NCI-H2196 treated with DMSO at 0.1 percent for 48 hours (cell line): Measurements from ENCODE around the gene CALHM2.

Experiments
- DNase-seq: peaks from one replicate; lab custom pipeline; 2025; ENCODE audit not compliant: unreplicated experiment; lab: John Stamatoyannopoulos, UW

Gene CALHM2

DNA sequence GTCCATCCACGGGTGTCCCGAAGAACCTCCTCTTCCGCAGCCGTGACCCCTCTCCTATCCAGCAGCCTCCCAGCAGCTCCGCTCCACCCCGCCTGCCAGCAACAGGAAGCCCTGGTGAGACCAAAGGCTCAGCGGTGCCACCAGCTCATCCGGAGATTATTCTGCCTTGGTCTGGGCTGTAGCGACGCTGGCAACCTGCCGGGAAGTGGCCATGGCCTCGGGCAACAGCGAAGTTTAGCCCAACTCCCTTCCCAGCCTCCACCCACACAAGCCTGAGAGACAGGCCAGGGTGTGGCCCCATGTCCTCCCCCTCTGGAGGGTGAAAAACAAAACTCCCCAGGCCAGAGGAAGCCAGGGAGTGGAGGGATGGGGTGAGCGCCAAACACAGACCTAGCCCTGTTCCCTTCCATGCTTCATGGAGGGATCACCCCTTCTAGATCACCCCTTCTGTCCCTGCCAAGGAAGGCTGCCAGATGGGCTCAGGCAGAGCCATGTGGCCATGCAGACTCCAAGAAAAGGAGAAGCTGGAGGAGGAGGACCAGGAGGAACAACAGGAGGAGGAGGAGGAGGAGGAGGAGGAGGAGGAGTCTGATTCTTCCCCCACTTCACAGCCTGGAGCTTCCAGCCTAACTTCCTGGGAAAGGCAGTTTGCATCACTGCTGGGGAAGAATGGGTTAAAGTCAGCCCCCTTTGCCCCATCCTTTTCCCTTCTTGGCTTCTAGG, 918 bp downstream of the CALHM2 start:
- DNase-seq = no peak

DNA sequence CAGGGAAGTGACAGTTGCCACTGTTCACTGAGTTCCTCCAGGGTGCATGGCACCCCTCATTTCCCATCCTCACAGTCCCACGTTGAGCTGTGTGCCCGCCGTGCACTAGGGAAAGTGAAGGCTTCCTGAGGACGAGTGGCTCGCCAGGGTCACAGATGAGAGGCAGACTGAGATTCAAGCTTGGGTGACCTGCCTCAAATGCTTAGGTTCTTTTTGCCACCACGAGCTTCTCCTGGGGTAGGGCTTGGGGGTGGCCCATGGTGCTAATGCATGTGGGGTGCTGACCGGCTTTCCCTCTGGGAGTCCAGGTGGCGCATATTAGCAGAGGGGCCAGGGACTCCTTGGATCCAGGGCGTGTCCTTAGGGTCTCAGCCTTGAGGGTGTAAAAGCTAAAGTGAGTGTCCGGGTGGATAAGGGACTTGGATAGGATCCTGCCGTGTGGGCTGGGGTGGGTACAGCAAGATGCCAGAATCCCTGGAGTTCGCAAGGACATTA, 1.9 kb downstream of the CALHM2 start:
- no peak for DNase-seq

DNA sequence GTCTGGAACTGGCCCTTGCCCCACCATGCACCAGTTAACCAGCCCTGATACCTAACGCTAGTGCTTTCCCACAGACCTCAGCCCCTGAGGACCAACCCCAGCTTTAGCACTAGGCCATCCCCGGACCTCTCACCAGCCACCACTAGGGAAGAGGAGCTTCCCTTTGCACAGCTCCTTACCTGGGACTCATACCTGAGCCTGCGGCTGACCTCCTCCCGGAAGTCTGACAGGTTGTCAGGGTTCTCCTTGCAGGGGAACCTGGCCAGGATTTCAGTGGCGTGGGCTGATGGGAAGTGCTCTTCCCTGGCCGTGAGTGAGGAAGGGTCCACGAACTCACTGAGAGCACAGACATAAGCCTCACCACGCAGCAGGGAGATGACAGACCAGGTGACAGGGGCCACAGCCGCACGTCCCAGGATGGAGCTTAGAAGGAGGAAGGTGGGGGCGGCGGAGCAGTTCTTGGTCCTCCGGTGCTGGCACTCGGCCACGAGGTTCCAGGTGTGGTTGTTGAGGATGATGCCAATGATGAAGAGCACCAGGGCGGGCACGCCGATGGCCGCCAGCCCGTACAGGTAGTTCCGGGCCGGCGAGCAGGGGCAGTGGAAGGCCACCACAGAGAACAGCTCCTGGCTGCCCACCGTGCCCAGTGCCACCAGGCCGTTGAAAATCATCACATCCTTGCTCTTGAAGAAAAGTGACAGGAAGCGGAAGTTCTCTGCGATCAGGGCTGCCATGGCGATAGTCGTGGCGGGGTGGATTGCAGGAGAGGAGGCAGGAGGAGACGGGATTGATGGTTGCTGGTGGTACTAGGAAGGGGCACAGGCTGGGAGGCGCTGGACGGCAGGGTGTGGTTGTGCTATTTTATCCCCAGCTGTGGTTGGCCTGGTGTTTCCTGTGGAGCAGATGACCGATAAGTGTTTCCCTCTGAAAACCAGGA, 2.7 kb downstream of the CALHM2 start:
- DNase-seq = no peak

DNA sequence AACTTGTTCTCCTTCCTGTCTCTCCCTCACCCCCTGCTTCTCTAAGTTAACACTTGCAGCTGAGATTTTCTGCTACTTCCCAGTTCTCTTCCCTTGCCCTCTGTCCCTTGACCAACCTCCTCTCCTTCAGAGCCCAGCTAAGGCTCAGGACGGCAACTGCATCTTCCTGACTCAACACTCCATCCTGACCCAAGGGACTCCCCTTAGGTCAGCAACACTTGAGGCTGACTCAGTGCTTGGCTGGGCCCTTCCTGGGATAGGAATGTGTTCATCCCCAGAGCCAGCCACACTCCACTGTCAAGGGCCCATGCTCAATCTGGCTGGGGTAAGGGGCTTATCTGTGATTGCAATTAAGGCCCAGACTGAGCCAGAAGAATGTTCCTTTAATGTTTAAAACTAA, 3.4 kb downstream of the CALHM2 start:
- no peak for DNase-seq

DNA sequence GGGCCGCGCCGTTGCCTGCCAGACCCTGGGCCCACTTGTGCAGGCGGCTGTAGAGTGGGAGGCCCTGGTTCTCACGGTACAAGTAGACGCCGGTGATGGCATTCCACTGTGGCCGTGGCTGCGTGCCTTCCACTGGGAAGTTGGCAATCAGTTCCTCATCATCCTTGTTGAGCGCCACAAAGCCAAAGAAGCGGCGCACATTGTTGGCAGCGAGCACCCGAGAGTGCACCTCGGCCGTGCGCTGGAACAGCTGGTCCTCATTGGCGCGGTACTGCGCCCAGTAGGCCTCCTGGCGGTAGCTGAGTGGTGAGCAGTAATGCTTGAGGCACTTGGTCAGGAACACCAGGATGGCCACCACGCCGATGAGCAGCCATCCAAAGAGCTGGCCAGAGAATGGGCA, 5.0 kb downstream of the CALHM2 start:
- no peak for DNase-seq

DNA sequence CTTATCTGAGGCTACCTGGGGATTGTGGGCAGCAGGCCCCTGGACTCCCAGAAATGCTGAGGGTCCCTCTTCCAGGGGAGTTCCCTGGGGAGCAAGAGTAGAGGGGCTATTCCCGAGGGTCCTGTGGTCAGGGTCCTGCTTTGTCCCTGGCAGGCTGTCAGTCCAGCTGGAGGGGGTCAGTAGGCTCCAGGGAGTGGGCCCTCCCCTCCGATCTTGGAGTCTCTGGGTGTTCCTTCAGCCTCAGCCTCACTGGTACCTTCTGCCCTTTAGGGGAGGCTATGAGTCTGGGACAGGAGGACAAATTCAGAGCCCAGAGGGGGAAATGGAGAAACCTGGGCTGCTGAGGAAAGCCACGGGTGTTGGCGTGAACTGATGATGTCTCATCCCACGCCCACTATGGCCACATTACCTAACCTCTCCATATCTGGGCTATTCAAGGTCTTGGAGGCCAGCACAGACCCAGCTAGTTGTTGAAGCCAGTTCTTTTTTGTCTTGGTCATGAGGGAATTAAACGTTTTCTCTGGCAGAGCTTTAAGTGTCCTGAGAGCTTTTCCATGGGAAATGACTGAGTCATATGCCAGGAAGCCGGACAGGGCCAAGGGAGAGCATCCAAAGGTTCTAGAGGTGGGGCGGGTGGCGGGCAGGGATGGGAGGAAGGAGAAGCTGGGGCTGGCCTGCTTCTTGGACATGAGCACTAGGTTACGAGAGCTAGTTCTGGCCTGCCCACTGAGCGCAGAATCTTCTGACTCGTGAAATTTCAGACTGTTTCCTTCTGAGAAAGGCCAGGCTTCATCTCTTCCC, 6.2 kb downstream of the CALHM2 start:
- no peak for DNase-seq

DNA sequence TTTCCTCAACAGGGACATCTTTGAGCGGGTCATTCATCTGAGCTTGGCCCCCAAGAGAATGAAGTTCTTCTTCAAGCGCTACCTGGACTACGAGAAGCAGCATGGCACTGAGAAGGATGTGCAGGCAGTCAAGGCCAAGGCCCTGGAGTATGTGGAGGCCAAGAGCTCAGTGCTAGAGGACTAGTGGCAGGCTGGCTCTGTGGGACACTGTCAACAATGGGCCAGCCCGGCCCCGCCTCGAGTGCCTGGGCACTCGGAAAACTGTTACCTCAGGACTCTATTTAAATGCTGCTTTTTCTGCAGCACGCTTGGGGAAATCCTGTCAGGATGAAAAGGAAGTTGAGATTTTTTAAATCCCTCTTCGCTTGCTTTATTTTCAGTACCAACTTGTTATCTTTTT, 6.8 kb downstream of the CALHM2 start:
- no peak for DNase-seq

DNA sequence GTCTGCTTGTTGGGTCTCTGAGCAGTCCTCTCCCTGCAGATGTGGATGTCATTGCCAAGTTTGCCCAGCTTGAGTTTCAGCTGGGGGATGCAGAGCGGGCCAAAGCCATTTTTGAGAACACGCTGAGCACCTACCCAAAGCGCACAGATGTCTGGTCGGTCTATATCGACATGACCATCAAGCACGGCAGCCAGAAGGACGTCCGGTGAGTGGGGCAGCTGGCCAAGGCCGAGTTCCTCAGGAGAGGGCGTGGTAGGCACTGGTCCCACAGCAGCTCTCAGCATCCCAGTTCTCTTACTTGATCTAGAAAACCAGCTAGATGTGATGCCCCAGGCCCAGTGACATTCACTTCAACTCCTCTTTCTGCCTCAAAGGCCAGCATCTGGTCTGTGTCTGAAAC, 7.7 kb downstream of the CALHM2 start:
- DNase-seq = no peak

DNA sequence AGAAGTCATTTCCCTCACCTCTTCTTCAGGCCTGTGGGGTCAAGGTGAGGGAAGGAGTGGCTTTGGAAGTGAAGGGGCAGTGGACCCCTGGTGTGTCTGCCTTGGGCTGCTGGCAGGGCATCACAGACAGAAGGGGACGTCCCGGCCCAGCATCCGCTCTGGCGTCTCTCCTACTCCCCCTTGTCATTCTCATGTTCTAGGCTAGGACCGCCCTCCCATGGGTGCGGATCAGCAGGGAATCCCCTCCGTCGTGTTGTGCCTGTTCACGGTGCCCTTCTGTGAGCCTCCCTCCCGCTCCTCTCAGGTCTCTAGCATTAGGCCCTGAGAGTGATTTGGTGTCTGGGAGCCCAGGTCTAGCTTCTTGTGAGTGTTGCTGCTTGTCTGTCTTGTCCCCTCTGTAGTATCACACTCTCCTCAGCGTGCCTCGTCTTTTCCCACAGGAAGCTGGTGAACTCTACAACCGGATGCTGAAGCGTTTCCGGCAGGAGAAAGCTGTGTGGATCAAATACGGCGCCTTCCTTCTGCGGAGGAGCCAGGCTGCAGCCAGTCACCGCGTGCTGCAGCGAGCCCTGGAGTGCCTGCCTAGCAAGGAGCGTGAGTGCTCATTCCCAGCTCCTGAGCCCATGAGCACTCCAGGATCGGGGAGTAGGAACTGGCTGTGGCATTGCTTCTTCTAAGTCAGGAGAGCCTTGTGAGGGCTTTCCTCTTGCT, 8.5 kb downstream of the CALHM2 start:
- no peak for DNase-seq

DNA sequence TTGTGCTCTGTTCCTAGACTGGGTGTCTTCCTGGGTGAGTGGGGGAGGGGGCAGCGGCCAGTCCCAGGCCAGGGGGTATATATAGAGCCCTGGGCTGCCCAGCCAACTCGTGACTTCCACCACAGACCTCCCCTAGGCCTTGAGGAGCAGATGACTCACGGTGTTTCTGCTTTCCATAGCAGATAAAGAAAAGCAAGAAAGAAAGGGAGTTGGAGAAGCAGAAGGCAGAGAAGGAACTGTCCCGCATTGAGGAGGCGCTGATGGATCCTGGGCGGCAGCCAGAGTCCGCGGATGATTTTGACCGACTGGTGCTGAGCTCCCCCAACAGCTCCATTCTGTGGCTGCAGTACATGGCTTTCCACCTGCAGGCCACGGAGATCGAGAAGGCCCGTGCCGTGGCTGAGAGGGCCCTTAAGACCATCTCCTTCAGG, 10.1 kb downstream of the CALHM2 start:
- no peak for DNase-seq

DNA sequence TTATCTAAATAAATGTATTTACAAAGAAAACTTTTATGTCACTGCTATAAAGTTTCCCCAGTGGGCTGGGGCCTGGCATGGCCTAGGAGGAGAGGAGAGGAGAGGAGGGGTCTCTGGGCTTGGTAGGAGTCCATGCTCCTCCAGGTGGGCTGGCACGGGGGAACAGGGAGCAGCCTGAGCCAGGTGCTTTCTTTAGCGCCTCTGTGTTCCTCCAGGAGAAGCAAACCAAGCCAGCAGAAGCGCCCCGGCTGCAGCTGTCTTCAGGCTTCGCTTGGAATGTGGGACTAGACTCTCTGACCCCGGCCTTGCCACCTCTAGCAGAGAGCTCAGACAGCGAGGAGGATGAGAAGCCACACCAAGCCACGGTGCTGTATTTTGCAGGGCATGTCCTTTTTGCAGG, 10.6 kb downstream of the CALHM2 start:
- DNase-seq = no peak

DNA sequence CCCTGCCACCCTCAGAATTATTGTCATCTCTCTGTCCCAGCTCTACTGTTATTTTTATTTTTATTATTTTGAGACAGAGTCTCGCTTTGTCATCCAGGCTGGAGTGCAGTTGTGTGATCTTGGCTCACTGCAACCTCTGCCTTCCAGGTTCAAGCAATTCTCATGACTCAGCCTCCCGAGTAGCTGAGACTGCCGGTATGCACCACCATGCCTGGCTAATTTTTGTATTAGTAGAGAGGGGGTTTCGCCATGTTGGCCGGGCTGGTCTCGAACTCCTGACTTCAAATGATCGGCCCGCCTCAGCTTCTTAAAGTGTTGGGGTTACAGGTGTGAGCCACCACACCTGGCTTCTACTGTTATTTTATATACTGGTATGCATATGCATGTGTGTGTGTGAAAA, 11.0 kb downstream of the CALHM2 start:
- no peak for DNase-seq

DNA sequence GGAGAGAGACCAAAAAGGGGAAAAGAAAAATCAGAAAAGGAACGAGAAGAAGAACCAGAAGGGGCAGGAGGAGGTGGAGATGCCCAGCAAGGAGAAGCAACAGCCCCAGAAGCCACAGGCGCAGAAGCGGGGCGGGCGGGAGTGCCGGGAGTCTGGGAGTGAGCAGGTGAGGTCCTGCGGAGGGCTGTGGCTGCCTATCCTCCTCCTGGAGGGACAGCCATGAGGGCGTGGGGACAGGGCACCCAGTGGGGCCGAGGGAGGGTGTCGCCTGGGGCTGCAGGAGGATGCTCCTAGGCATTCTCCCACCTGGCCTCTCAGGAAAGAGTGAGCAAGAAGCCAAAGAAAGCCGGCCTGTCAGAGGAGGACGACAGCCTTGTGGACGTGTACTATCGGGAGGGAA, 11.8 kb downstream of the CALHM2 start:
- DNase-seq = no peak

DNA sequence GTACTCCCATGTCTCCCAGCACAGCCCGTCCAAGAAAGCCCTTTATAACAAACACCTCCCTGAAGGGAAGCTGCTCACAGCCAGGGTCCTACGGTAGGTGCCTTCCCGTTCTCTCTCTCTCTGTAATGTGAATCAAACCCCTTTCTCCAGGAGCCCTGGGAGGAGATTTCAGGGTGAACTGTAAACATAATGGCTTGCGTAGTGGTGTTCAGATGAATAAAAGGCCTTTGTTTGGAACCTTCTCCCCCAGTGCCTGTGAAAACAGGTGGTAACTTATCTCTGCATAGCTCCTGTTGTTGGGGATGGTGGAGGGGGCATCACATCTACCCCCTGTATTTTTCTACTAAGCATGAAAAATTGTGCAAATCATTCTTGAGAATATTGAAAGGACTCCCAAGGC, 12.4 kb downstream of the CALHM2 start:
- no peak for DNase-seq

DNA sequence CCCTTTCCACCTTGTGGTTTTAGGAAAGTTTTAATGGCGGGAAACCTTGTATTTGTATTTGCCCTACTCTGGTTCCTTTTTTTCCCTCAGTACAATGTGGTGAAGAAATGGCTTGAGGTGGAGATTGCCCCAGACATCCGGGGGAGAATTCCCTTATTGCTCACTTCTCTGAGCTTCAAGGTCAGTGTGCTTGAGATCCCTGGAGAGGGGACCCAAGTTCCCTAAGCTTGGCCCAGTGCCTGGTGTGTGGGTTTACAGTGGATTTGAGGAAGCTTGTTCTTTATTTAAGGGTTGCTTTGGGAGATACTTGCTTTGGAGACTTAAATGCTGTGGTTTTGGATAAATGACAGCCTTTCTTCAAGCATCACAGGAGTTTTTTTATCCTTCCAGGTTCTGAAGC, 18.3 kb downstream of the CALHM2 start:
- no peak for DNase-seq

DNA sequence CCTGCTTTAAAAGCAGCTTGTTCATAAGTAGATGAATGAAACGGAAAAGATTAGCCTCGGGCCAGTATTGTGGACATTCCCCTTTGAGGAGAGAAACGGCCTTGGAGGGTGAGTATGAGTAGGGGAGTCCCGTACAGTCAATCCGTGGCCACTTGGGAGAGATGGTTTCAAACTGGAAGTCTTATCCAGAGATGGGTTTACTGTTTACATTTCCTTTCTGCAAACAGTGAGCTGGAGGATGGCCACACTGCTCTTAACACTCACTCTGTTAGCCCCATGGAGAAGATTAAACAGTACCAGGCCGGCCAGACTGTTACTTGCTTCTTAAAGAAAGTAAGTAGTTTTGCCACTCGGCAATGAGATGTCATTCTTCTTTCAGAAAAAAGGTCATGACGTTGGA, 20.3 kb downstream of the CALHM2 start:
- no peak for DNase-seq

DNA sequence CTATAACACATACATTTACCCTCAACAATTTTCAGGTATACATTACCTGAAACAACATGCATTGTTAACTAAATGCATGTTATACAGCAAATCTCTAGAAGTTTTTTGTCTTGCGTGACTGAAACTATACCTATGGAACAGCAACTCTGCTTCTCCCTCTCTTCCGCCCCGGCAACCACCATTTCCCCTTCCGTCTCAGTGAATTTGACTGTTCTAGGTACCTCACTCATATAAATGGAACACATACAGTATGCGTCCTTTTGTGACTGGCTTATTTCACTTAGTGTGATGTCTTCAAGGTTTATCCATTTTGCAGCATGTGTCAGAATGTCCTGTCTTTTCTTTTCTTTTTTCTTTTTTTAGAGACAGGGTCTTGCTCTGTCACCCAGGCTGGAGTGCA, 22.5 kb downstream of the CALHM2 start:
- no peak for DNase-seq

DNA sequence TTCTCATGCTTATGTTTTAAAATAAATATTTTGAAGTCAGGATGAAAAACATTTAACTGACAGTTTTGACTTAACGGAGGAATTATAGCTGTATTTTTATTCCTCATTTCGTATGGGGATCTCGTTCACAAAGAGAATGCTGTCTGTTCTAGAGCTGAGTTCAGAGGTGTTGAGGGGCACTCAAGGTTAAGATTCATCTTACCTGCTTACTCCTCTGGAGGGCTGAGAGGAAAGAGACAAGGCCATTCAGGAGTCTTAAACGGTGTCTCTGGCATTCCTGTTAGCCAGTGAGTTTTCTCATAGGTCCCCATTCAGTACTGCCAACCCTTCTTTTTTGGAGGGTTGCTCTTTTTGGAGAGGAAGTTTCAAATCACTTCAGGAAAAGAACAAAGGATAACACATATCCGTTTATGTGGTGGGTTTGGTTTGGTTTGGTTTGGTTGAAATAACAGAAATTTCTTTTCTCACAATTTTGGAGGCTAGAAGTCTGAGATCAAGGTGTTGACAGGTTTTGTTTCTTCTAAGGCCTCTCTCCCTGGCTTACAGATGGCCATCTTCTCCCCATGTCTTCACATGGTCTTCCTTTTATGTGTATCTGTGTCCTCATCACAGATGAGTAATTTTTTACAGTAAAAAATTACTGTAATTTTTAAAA, 23.1 kb downstream of the CALHM2 start:
- no peak for DNase-seq

DNA sequence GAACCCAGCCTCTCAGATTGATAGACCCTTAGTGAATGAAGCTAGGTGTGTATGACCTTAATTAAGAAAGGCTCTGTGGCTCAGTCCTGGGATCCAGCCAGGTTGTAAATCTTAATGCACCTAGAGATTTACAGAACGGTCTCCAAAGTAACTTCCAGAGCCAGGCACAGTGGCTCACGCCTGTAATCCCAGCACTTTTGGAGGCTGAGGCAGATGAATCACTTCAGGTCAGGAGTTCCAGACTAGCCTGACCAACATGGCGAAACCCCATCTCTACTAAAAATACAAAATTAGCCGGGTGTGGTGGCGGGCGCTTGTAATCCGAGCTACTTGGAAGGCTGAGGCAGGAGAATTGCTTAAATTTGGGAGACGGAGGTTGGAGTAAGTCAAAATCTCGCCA, 24.3 kb downstream of the CALHM2 start:
- DNase-seq = no peak

DNA sequence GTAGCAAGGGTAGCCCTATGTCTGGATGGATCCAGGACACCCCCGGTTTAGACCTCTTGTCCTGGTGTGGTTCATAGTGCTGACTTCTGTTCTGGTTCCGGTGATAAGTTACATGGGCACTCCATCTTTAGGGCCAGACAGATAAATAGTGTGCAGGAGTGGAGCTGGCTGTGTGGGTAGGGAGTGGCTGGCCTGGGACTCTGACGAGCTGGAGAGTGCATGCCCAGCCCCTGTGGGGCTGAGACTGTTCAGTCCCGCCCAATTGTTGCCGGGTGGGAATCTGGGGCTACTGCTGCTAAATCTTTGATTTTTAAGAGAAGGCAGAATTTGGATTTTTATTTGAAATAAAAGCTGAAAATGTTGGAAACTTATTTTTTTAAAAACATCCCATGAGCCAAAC, 28.4 kb downstream of the CALHM2 start:
- no peak for DNase-seq
